PC-3 (cell line): Measurements from ENCODE around the gene JRKL.
"Not testable (repeated sequence)": the region's sequence is repeated elsewhere in the genome, so short reads cannot be mapped to it uniquely, and the experiment has no call there.

ENCODE experiments used
- EZH2 ChIP-seq: fragments of 300-600 bp; sonication (generic); IDR thresholded peaks from one replicate; pipeline ENCODE4 v1.6.1; 2017; ENCODE audit warnings: antibody characterized with exemption, mild to moderate bottlenecking, low read length; ENCODE audit not compliant: unreplicated experiment
- EZH2phosphoT487 ChIP-seq: fragments of 300-600 bp; sonication (generic); IDR thresholded peaks from 2 replicates; pipeline ENCODE4 v1.6.1; 2018; ENCODE audit warnings: mild to moderate bottlenecking, antibody characterized with exemption, low read length, borderline replicate concordance
- TF ChIP-seq, protein P1 (sequence below): fragments of 300-600 bp; sonication (generic); conservative IDR thresholded peaks from 2 replicates; pipeline ENCODE4 v1.5.1; 2017; ENCODE audit warnings: antibody characterized with exemption, low read depth, mild to moderate bottlenecking, low read length

GRCh38 chr11:96432654-96433053 lies 42.8 kb downstream of the JRKL start:
- TF ChIP-seq, protein P1, sequence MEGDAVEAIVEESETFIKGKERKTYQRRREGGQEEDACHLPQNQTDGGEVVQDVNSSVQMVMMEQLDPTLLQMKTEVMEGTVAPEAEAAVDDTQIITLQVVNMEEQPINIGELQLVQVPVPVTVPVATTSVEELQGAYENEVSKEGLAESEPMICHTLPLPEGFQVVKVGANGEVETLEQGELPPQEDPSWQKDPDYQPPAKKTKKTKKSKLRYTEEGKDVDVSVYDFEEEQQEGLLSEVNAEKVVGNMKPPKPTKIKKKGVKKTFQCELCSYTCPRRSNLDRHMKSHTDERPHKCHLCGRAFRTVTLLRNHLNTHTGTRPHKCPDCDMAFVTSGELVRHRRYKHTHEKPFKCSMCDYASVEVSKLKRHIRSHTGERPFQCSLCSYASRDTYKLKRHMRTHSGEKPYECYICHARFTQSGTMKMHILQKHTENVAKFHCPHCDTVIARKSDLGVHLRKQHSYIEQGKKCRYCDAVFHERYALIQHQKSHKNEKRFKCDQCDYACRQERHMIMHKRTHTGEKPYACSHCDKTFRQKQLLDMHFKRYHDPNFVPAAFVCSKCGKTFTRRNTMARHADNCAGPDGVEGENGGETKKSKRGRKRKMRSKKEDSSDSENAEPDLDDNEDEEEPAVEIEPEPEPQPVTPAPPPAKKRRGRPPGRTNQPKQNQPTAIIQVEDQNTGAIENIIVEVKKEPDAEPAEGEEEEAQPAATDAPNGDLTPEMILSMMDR = not testable (repeated sequence)
- not testable (repeated sequence) for TF ChIP-seq EZH2, EZH2phosphoT487
